GM12878 (cell line): ENCODE results near the gene TP53RK.
"Not testable (repeated sequence)": the region's sequence is repeated elsewhere in the genome, so short reads cannot be mapped to it uniquely, and the experiment has no call there.

Experiments used
- CTCF ChIP-seq, 3 experiments: IDR thresholded peaks in 2 of 3; conservative IDR thresholded peaks in 1 of 3; 2 replicates each; pipeline ENCODE4 v1.5.1; 2011; ENCODE audit warnings: low read depth in 3 of 3, low read length in 3 of 3, mild to moderate bottlenecking in 3 of 3, control low read depth in 2 of 3, moderate library complexity in 2 of 3, inconsistent platforms in 1 of 3, mixed read lengths in 1 of 3; ENCODE audit not compliant: control insufficient read depth in 2 of 3, insufficient read depth in 1 of 3; ENCODE audit errors: extremely low read depth in 1 of 3
- ELK1 ChIP-seq: IDR thresholded peaks from 2 replicates; pipeline ENCODE4 v1.6.1; 2012; ENCODE audit warnings: low read depth, low read length, improper control_type of control experiment
- HDAC6 ChIP-seq: fragments of 200-600 bp; sonication (generic); IDR thresholded peaks from one replicate; pipeline ENCODE4 v1.8.0; 2017; ENCODE audit warnings: antibody characterized with exemption; ENCODE audit not compliant: unreplicated experiment
- JUND ChIP-seq: IDR thresholded peaks from 2 replicates; pipeline ENCODE4 v1.6.1; 2012; ENCODE audit warnings: low read depth, mild to moderate bottlenecking, low read length, improper control_type of control experiment, moderate library complexity
- MEF2A ChIP-seq: IDR thresholded peaks from 2 replicates; pipeline ENCODE4 v1.6.1; 2011; ENCODE audit warnings: low read depth, mild to moderate bottlenecking, low read length, moderate library complexity; ENCODE audit not compliant: insufficient read depth
- NFYB ChIP-seq: IDR thresholded peaks from 2 replicates; pipeline ENCODE4 v1.6.1; 2011; ENCODE audit warnings: low read depth, mild to moderate bottlenecking, low read length, improper control_type of control experiment, moderate library complexity; ENCODE audit not compliant: insufficient read depth
- PML ChIP-seq: IDR thresholded peaks from 2 replicates; pipeline ENCODE4 v1.6.1; 2012; ENCODE audit warnings: low read length, inconsistent platforms
- PRDM15 ChIP-seq: fragments of 450-650 bp; formaldehyde crosslinking; IDR thresholded peaks from 2 replicates; pipeline ENCODE4 v1.4.0; 2020; ENCODE audit warnings: mild to moderate bottlenecking, moderate library complexity
- TCF7 ChIP-seq: IDR thresholded peaks from 2 replicates; pipeline ENCODE4 v1.6.1; 2014; ENCODE audit warnings: antibody characterized with exemption, borderline replicate concordance
- USF1 ChIP-seq: IDR thresholded peaks from 2 replicates; pipeline ENCODE4 v1.6.1; 2011; ENCODE audit warnings: borderline replicate concordance, low read depth, mild to moderate bottlenecking, moderate library complexity, mixed read lengths, low read length; ENCODE audit not compliant: insufficient read depth; ENCODE audit errors: extremely low read length
- ZNF24 ChIP-seq: fragments of 450-650 bp; IDR thresholded peaks from 2 replicates; pipeline ENCODE4 v1.6.1; 2017; ENCODE audit warnings: antibody characterized with exemption, mild to moderate bottlenecking
- ZZZ3 ChIP-seq: IDR thresholded peaks from 2 replicates; pipeline ENCODE4 v1.6.1; 2011; ENCODE audit warnings: low read depth; ENCODE audit not compliant: control insufficient read depth, insufficient read length

GRCh38 chr20:46676649-46677316 lies 12.5 kb downstream of the TP53RK start:
- TF ChIP-seq ZNF24; JUND; HDAC6; CTCF (IDR thresholded peaks at IDR 0.05 in 2 of 3, conservative IDR thresholded peaks at IDR 0.05 in 1 of 3; ENCODE audit: control insufficient read depth in 2 of 3, extremely low read depth in 1 of 3, insufficient read depth in 1 of 3, low read depth in 3 of 3, low read length in 3 of 3); USF1; PML; NFYB; MEF2A; TCF7; PRDM15 (CRISPR knock-in tag); ELK1; ZZZ3: not testable (repeated sequence)
